Right lobe of liver (tissue), 6 donors: ENCODE results near the gene FREY1. TPM values are rescaled to one million over a fixed set of nuclear protein-coding genes. Genes with fewer than 3 reads are reported as not detected.

ENCODE experiments used
- ATAC-seq, 4 donors: fragments of 200-7000 bp; cut with Tn5 transposase; one replicate each; pipeline ENCODE4 v1.9.1; 2020; ENCODE audit warnings: mild to moderate bottlenecking in 4 of 4, moderate library complexity in 4 of 4
- DNase-seq, 3 donors: peaks; one replicate each; pipeline ENCODE4 v3.0.0-alpha.2; 2020
- H3K27ac ChIP-seq, 3 donors: fragments of 200-600 bp; one replicate each; pipeline ENCODE4 v1.8.0; 2022
- H3K27me3 ChIP-seq, 2 donors: fragments of 200-600 bp; one replicate each; pipeline ENCODE4 v1.8.0; 2022
- H3K36me3 ChIP-seq, 4 donors: fragments of 200-600 bp; sonication (generic) in 1 of 4; one replicate each; pipeline versions ENCODE4 v1.5.1 to v1.8.0; 2017 to 2022; ENCODE audit warnings: control low read depth in 1 of 4
- H3K4me1 ChIP-seq, 4 donors: fragments of 200-600 bp; sonication (generic) in 1 of 4; one replicate each; pipeline versions ENCODE4 v1.5.1 to v1.8.0; 2017 to 2022; ENCODE audit warnings: control low read depth in 1 of 4
- H3K4me3 ChIP-seq, 3 donors: fragments of 200-600 bp; one replicate each; pipeline ENCODE4 v1.8.0; 2022
- H3K9me3 ChIP-seq, 4 donors: fragments of 200-600 bp; sonication (generic) in 1 of 4; one replicate each; pipeline versions ENCODE4 v1.5.1 to v1.8.0; 2017 to 2022; ENCODE audit warnings: control low read depth in 1 of 4
- POLR2A ChIP-seq: fragments of 450-650 bp; IDR thresholded peaks from one replicate; pipeline ENCODE4 v1.6.1; 2017; ENCODE audit warnings: antibody characterized with exemption, mild to moderate bottlenecking
- WGBS: methylation state at CpG from one replicate; pipeline ENCODE4 v1.1.6; 2018; ENCODE audit warnings: low coverage, low lambda C conversion rate; ENCODE audit not compliant: insufficient coverage; ENCODE audit errors: missing lambda C conversion rate; 5-methylcytosine and 5-hydroxymethylcytosine counted together
- intact Hi-C, 2 donors: fragments of 100-400 bp; cut with DNase I; formaldehyde crosslinking; loops; one replicate each; pipeline versions ENCODE4 v1.11.2 to v1.14.1; 2022
- total RNA-seq, 6 experiments: library from RNA; depleted of rRNA in 2 of 6; stranded (reverse); fragments of >200 nt in 2 of 6; fragmentation: NEBNext Ultra II Directional in 3 of 6; extraction: Animal tissue kit (Norgen Biotek cat#: 25700) in 3 of 6; gene quantifications; one replicate each; pipeline versions ENCODE4 v1.1.0 to v1.2.4, GENCODE V29; 2016 to 2023
- TF ChIP-seq, protein P1 (sequence below), 4 donors: fragments of 200-600 bp in 3 of 4; fragments of 450-650 bp in 1 of 4; IDR thresholded peaks; one replicate each; pipeline versions ENCODE4 v1.5.1 to v1.8.0; 2016 to 2022; ENCODE audit warnings: antibody characterized with exemption in 4 of 4, mild to moderate bottlenecking in 2 of 4
- donor health status: DM: no; HTN: yes; CAD: no.
- donor health status: DM: no; HTN: no; CAD: no.
- donor health status: DM: no; HTN: no; CAD: no.
- donor health status: DM: no; HTN: yes; CAD: no.
- donor health status: DM: no; HTN: yes; CAD: no.

FREY1 gene
- total RNA-seq, 6 experiments from 2014 or later: 0.40 to 0.90 (median 0.42) TPM; not detected in 3

DNA sequence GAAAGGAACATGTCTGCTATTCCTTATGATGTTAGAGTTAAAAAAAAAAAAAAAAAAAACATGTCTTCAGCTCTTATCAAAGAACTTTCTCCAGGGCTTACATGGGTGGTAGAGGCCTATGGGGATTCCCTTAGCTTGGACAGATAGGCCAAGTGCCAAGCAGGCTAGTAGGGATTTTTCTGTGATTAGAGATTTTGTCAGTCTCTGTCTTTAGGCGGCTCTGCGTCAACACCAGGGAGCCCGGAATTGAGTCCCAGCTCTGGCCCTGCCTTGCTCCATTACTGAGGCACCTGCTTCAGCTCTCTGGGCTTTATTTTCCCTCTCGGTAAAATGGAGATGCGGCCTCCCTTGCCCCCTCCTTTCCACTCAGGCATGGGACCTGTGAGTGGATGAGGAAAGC, 46.7 kb downstream of the FREY1 start:
- peaks cover 0 to 49% (median 26%) of the 10 kb centered on the region in 4 donors for H3K4me1 ChIP-seq
- peak overlapping the region in 2 of 3 donors; percentile 52 to 69 for H3K27ac ChIP-seq
- peaks cover 5 to 81% (median 47%) of the 10 kb centered on the region in 4 donors for H3K36me3 ChIP-seq
- no peak overlapping the region for H3K4me3 ChIP-seq
- TF ChIP-seq, protein P1, sequence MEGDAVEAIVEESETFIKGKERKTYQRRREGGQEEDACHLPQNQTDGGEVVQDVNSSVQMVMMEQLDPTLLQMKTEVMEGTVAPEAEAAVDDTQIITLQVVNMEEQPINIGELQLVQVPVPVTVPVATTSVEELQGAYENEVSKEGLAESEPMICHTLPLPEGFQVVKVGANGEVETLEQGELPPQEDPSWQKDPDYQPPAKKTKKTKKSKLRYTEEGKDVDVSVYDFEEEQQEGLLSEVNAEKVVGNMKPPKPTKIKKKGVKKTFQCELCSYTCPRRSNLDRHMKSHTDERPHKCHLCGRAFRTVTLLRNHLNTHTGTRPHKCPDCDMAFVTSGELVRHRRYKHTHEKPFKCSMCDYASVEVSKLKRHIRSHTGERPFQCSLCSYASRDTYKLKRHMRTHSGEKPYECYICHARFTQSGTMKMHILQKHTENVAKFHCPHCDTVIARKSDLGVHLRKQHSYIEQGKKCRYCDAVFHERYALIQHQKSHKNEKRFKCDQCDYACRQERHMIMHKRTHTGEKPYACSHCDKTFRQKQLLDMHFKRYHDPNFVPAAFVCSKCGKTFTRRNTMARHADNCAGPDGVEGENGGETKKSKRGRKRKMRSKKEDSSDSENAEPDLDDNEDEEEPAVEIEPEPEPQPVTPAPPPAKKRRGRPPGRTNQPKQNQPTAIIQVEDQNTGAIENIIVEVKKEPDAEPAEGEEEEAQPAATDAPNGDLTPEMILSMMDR (IDR thresholded peaks at IDR 0.05): no peak
- TF ChIP-seq POLR2A: no peak
- H3K9me3 ChIP-seq: no peaks in the 10 kb centered on the region
- H3K27me3 ChIP-seq: no peaks in the 10 kb centered on the region
- DNase-seq (no peak), ATAC-seq (peak in 1 of 4 donors; percentile 5)
- intact Hi-C loops: no loop called here
- 89% methylated on average over 3 of the region's 5 CpGs for WGBS

DNA sequence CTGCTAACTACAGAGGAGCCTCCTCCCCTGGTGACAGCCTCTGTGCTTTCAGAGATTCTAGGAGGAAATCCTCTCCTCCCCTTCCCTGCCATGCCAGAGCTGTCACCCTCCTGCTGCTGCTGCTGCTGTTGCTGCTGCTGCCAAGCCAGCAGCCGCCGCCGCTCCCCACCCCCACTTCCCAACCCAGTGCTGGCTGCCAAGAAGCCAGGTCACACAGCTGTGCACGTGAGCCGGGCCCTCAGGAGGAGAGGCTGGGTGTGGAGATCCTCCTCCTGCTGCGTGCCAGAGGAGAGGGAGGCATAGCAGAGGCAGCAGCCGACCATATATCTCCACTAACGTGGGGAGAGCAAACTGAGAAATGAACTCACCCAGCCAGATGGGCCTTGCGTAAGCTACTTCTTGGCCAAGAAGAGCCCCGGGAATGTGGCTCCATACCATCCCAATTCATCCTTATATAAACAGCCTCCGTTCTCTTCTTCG, 47.4 kb downstream of the FREY1 start:
- TF ChIP-seq, protein P1 (IDR thresholded peaks at IDR 0.05): no peak
- TF ChIP-seq POLR2A: no peak
- DNase-seq: peak; percentile 87 to 96 (median 96)
- Histone ChIP-seq H3K9me3 (no peaks in the 10 kb centered on the region), H3K27ac (peak overlapping the region in 2 of 3 donors; percentile 52 to 69), H3K4me1 (peaks cover 0 to 51% (median 27%) of the 10 kb centered on the region in 4 donors), H3K27me3 (no peaks in the 10 kb centered on the region), H3K4me3 (no peak overlapping the region), H3K36me3 (peaks cover 5 to 74% (median 44%) of the 10 kb centered on the region in 4 donors)
- peak; percentile 72 to 91 (median 85) for ATAC-seq
- intact Hi-C loops: no loop called here
- 19% methylated on average over 4 of the region's 12 CpGs for WGBS

DNA sequence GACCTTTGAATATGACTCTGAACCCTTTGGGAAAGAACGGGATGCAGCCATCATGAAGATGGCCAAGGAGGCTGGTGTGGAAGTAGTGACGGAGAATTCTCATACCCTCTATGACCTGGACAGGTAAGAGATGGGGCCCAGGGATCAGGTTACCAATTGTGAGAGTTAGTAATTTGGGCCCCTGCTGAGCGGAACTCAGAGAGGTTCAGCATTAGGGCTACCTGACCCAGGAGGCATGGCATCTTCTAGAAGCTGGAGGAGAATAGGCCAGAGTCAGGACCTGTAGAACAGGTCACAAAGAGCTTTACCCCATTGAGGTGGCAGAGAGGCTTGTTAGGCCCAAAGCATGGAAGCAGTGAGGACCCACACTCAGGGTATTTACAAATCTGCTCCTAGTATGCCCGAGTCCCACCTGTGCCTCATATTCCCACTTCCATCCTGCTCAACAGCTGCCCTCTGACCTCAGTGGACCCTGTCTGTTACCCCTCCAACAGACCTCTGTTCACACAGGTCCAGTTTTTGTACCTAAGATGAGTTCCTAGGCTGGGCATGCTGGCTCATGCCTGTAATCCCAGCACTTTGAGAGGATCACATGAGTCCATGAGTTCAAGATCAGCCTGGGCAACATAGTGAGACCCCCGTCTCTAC, 48.2 kb downstream of the FREY1 start:
- peak overlapping the region in 2 of 3 donors; percentile 46 to 69 for H3K27ac ChIP-seq
- H3K4me3 ChIP-seq: no peak overlapping the region
- TF ChIP-seq, protein P1 (IDR thresholded peaks at IDR 0.05): no peak
- no peak for TF ChIP-seq POLR2A
- H3K36me3 ChIP-seq: peaks cover 5 to 66% (median 36%) of the 10 kb centered on the region in 4 donors
- peaks cover 0 to 59% (median 31%) of the 10 kb centered on the region in 4 donors for H3K4me1 ChIP-seq
- no peak for ATAC-seq
- 53% methylated on average over 4 of the region's 5 CpGs for WGBS
- no peaks in the 10 kb centered on the region for H3K9me3 ChIP-seq
- no peak for DNase-seq
- intact Hi-C loops: no loop called here
- no peaks in the 10 kb centered on the region for H3K27me3 ChIP-seq

DNA sequence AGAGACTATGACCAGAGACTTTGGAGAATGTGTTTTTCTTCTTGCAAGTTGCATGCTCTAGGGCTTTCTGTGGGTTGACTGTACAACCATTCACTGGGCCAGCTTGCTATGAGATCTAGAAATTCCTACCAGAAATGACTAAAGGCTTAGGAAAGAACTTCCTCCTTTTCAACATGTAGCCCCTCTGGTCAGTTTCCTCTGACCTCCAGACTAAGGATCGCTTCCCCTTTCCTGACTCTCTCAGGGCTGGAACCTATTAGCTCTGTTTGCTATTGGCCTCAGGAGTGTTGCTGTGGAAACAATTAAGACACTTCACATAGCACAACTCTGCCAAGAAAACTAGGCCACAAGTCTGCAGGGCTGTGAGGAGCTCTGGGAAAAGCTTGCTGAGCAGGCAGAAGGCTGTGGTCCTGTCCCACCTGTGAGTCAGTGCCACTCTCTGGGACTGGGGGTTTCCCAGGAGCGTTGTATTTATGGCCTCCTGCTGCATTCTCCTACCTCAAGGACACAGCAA, 49.1 kb downstream of the FREY1 start:
- H3K4me1 ChIP-seq: peaks cover 0 to 68% (median 36%) of the 10 kb centered on the region in 4 donors
- no peaks in the 10 kb centered on the region for H3K9me3 ChIP-seq
- intact Hi-C loops: no loop called here
- DNase-seq: no peak
- ATAC-seq: peak; percentile 5 to 52 (median 31)
- peak overlapping the region in 2 of 3 donors; percentile 22 to 69 for H3K27ac ChIP-seq
- no peaks in the 10 kb centered on the region for H3K27me3 ChIP-seq
- no peak overlapping the region for H3K4me3 ChIP-seq
- WGBS: 28% methylated on average over 2 of the region's 2 CpGs
- no peak for TF ChIP-seq POLR2A
- TF ChIP-seq, protein P1 (IDR thresholded peaks at IDR 0.05): no peak
- peaks cover 5 to 58% (median 29%) of the 10 kb centered on the region in 4 donors for H3K36me3 ChIP-seq

Other genes with a start within 250 kb of the FREY1 start
- 1 to 10 TPM in 3 of 6 experiments, under 1 TPM in 3; 0.49 to 1.6 (median 0.92) TPM for gene CHST1, start 241.6 kb downstream of the FREY1 start, total RNA-seq
- gene SLC35C1, start 102.1 kb downstream of the FREY1 start, total RNA-seq: 100 to 1,000 TPM in 3 of 6 experiments, 10 to 100 TPM in 3; 11.6 to 134 (median 83.9) TPM
- 100 to 1,000 TPM in 1 of 6 experiments, 10 to 100 TPM in 5; 19.6 to 104 (median 31.5) TPM for gene CRY2, start 59.8 kb downstream of the FREY1 start, total RNA-seq
- 1 to 10 TPM; 1.7 to 6.2 (median 2.6) TPM for gene MAPK8IP1, start 21.6 kb downstream of the FREY1 start, total RNA-seq
- gene PEX16, start 10.6 kb upstream of the FREY1 start, total RNA-seq: 10 to 100 TPM; 17.9 to 36.7 (median 32.4) TPM
- 1 to 10 TPM in 5 of 6 experiments, under 1 TPM in 1; 0.43 to 3.5 (median 2.4) TPM for gene LARGE2, start 15.4 kb upstream of the FREY1 start, total RNA-seq
- gene PHF21A, start 214.2 kb upstream of the FREY1 start, total RNA-seq: 10 to 100 TPM in 5 of 6 experiments, 1 to 10 TPM in 1; 9.2 to 17.1 (median 10.4) TPM